Subcutaneous adipose tissue (tissue), 4 donors: ENCODE measurements around the gene DSCAML1. TPM values are rescaled to one million over a fixed set of nuclear protein-coding genes. Genes with fewer than 3 reads are reported as not detected.

ENCODE experiments used
- total RNA-seq, 4 donors: library from RNA; depleted of rRNA; stranded (reverse); fragments of >200 nt; gene quantifications; one replicate each; pipeline ENCODE4 v1.1.0, GENCODE V29; 2016
- TF ChIP-seq, protein P1 (sequence below): fragments of 450-650 bp; IDR thresholded peaks from one replicate; pipeline ENCODE4 v1.5.1; 2016; ENCODE audit warnings: low read depth, mild to moderate bottlenecking, control low read depth, antibody characterized with exemption, moderate library complexity

The DSCAML1 gene
- total RNA-seq, 4 donors from 2014 or later, result 0.22 to 0.82 (median 0.75) TPM; not detected in 1

- TF ChIP-seq, protein P1, sequence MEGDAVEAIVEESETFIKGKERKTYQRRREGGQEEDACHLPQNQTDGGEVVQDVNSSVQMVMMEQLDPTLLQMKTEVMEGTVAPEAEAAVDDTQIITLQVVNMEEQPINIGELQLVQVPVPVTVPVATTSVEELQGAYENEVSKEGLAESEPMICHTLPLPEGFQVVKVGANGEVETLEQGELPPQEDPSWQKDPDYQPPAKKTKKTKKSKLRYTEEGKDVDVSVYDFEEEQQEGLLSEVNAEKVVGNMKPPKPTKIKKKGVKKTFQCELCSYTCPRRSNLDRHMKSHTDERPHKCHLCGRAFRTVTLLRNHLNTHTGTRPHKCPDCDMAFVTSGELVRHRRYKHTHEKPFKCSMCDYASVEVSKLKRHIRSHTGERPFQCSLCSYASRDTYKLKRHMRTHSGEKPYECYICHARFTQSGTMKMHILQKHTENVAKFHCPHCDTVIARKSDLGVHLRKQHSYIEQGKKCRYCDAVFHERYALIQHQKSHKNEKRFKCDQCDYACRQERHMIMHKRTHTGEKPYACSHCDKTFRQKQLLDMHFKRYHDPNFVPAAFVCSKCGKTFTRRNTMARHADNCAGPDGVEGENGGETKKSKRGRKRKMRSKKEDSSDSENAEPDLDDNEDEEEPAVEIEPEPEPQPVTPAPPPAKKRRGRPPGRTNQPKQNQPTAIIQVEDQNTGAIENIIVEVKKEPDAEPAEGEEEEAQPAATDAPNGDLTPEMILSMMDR, result no peak
Observed at GRCh38 chr11:117821431-117821830, 24.4 kb upstream of the DSCAML1 start.

GRCh38 chr11:117820516-117820915 lies 23.5 kb upstream of the DSCAML1 start:
- TF ChIP-seq, protein P1, result no peak

DNA sequence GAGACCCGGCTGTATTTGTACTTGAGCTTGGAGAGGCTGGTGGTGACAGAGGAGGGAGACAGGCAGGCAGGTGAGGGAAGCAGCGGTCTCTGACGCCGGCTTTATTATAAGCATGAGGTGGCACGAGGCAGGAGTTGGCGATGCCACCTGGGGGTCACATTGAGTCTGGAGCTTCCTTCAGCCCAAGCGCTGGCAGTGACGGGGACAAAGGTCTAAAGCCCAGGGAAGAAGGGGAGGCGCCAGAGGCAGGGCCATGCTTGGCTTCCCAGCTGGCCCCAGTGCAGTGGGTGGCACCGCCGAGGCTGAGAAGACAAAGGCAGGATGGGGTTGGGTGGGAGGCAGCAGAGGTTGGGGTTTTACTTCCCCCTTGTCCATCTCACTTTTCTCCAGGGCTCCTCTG lies 23.1 kb upstream of the DSCAML1 start:
- TF ChIP-seq, protein P1, result no peak

DNA sequence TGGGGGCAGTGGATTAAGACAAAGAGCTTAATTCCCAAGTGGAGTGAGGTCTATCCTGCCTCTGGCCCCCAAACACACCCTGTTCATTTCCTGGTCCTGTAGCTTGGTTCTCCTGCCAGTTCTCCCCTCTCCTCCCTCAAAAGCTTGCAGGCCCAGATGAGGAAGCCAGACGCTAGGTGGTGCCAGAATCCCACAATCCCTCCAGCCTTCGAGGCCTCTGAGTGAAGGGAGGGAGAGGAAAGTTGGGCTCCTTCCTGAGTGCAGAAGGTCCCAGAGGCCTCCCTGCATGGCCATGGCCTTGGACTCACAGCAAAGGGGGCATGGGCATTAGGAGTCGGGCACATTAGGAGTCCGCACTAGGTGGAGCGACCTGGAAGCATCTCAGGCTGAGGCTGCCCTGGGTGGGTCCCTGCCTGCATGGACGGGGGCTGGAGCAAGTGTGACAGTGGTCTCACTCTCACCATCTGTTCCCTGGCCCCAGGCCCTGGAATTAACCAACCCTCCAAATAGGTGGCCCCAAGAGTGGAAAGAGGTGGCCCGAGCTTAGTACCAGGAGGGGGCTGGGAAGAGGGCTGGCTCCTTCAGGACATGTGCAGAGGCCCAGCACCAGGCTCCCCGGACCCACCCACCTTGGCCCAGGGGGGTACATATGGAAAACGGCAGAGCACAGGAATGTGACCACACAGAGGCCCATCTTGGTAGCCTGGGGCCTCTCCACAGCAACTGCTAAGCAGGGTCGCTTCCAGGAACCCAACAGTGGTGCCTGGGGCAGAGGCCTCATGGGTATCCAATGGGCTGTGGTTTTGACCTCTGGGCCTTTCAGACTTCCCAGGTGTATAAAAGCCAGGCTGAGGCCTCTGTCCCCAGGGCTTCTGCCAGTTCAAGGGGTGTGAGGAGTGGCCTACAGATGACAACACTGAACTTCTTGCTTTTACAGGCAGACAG lies 22.4 kb upstream of the DSCAML1 start:
- TF ChIP-seq, protein P1, result no peak

DNA sequence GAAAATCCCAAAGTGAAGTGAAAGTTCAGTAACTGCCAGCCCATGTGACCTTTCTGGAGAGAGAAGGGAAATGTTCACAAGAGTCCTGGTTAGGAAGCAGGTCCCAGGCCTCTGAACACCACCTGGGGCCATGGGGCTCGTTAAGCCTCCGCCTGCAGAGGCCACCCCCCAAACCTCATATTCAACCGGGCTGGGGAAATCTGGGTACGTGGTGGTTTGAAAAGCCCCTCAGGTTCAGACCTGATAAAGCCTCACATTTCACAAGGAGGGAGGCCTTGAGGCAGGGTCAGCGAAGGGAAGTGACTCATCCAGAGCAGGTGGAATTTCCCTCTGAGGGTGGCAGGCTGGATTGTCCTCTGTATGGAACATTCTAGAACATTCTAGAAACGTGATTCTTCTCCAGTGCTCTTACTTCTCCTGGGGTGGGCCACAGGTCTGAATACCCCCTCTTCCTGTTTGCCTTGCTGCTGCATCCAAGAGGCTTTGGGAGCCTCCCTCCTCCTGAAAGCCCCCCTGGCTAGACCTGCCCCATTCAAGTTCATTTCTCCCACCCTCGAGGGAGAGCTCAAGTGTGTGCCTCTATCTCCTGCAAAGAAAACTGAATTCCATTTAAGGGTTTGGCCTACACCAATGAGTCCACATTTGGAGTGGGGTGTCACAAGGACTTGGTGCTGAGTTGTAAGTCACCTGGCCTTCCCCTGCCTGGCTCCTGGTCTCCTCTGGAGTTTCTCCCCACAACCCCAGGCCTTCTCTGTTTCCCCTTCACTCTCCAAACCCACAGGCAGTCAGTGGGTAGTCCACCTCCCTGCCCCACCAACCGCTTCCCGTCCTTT lies 21.2 kb upstream of the DSCAML1 start:
- TF ChIP-seq, protein P1, result no peak

- TF ChIP-seq, protein P1, result no peak
Observed at GRCh38 chr11:117817368-117818040, 20.5 kb upstream of the DSCAML1 start.
